EH (cell line): ENCODE results near the gene CANX.

Experiments
- DNase-seq: peaks from one replicate; pipeline ENCODE4 v3.0.0-alpha.2; 2015; ENCODE audit warnings: low read depth

The CANX gene

DNA sequence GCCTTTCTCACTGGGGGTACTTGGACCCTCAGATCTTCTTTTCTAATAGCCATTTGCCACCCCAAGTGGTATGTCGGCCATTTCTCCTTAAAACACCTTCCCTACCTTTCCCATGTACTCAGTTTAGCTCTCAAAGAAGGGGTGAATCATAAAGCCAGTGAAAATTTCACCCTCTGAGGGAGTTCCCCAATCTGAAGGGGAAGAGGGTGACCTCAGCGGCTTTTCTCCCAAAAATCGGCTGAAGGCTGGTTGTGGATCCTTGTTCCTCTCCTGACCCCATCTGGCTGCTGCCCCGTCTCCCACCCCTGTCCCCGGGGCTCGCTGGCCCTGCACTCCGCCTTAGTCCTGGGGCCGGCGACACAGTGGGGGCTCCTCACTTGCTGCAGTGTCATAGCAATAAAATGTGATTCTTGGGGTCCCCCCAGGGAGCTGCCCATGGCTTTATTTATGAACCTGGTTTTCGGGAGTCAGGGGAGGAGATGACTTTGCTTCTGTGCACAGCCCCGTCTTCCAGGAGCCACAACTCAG is 77.7 kb downstream of the CANX start:
- no peak for DNase-seq

DNA sequence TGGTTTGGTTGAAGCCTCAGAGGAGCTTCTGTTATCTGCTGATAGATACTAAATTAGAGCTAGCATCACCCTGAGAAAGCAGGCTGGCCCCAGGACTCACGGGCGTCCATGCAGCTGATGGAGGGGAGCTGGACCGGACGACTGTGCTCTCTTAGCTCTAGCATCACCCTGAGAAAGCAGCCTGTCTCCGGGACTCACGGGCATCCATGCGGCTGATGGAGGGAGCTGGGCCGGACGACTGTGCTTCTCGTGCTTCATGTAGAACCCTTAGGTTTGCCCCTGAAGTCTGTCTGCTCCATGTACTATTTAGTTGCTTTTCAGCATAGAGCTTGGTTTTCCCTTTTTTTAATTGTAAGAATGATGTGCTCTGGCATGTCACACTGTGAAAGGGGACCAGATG is 78.7 kb downstream of the CANX start:
- DNase-seq, result no peak

DNA sequence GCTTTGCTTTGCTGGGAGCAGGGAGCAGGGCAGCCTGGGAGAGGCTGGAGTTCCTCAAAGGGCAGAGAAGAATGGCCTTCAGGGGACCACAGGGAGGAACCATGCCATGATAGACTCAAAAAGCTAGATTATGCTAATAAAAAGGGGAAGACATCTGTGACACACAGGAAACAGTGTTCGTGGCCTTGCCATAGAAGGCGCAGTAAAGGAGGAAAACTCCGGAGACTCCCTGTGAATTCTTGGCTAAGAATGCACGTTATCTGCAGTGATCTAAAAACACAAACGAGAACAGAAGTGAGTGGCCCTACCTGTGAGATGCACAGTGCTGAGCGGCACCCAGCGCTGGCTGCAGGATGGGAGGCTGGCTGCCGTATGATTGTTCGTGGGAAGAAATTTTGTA is 79.1 kb downstream of the CANX start:
- DNase-seq, result no peak

DNA sequence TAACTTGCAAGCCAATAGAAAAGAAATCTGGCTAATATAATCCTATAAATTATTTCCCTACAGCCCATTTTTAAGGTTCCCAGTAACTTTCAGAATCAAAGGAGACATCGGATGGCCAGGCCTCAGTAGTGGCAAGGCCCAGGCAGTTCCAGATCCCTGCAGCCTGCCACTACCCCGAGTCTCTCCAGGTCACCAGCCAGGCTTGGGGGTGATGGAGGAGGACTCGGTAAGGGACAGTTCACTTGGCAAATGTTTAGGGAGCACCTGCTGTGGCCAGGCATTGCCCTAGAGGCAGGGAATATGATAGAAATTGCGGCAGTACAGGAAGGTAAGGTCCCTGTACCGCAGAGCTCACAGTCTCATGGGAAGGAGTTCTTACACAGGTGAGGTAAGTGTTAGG is 79.8 kb downstream of the CANX start:
- DNase-seq, result no peak

DNA sequence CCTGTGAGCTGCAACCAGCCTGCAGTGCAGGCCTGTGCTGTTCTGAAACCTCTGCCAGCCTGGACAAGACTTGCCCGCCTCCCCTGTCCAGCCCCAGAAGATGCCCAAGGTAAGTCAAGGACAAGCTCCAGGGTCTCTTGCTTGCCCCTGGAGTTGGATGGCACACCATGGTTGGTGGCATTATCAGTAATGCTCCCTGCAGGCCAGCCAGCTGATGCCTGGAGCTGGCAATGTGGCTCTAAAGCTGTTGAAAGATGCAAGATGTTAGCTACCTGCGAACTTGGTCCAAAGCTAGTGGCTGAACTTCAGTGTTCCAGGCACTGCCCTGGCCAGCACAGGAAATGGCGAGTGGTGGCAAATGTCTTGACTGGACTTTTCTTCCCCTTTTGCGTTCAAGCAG is 81.1 kb downstream of the CANX start:
- DNase-seq, result no peak

DNA sequence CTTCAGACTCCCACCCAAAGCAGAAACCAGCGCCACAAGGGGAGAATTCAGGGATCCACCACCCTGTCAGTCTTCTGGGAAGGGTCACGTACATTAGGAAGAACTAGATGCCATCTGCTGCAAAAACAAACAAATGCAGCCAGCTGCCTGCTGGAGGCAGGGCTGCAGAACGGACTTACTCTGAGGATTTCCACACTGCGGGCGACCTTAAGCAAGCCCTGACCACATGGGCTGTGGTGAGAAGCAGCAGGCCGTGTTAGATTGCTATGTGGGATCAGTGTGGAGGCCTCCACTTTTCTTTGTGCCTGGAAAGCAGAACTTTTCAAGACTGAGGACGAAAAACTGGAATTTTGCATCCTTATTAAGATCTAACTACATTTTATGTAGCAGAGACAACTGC is 81.6 kb downstream of the CANX start:
- no peak for DNase-seq
